HG02981 (cell line): ENCODE data around the gene MCM9.
"Not testable (repeated sequence)": the region's sequence is repeated elsewhere in the genome, so short reads cannot be mapped to it uniquely, and the experiment has no call there.

Experiments
- ATAC-seq: cut with Tn5 transposase; IDR thresholded peaks from one replicate; pipeline ENCODE4 v1.9.1; 2021; ENCODE audit warnings: mild to moderate bottlenecking, moderate library complexity; ENCODE audit not compliant: unreplicated experiment

Gene MCM9

DNA sequence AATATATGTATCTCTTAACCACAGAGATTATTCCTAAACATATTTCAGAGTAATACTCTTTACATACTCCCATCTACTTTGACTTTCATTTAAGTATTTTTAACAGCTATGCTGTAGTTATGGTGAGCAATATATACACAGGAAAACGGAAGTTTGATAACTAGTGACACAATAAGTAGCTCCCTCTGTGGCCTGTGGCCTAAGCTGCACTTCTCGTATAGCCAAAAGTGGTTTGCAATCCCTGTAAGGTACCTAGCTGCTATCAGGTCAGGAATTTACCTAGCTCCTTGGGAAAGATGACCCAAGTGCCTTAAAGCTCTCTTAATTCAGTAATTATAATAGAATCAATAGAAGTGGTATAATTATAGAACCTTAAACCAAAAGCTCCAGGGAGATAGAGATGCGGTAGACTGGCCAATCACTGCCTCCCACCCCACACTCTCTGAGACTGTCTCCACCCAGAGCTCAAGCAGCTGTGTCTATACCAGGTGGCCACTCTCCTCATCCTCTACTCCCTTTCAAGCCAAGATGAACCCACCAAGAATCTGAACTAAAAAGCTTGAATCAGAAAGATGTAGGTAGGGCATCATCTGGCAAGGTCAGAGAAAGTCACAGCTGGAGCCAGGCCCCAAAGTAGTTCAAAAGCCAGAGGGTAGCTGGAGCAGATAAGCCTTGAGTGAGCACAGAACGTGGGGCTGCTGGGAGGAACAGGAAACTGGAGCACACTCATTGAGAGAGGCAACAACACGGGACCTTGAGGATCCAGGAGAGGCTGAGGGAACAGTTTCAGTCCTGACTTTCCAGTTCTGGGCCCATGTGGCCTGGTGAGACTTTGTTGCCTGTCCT, 125.9 kb downstream of the MCM9 start:
- ATAC-seq: peak; percentile 76

GRCh38 chr6:118804091-118804490, 130.9 kb downstream of the MCM9 start:
- no peak for ATAC-seq

GRCh38 chr6:118801257-118801656, 133.7 kb downstream of the MCM9 start:
- ATAC-seq: no peak

DNA sequence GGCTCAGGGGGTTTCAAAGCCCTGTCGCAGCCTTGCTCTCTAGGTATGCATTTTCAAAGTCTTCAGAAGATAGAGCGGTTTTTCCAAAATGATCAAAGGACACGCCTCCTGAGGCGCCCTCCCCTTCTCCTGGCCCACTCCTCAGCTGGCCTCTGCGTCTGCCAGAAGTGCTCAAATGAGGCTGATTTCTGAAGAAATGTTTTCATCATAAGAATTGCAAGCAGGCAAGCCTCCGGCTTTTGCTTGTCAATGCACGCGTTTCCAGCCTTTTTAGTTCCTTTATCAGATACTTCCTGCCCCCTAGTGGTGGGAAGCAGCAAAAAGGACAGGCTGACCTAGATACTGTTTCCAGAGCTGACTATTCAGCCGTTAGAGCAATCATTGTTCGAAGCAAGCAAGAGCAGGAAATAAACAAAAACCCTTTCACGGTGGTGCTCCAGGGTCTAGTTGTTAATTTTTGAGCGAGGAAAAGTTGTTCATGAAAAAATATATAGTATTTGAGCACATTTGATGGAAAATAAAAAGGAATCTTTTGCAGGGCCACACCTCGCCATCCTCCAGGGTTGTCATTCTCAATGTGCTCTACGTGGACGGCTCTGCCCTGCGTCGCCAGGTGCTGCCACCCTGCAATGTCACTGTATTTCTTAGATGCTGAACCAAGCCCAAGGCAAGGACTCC, 134.4 kb downstream of the MCM9 start:
- peak; percentile 95 for ATAC-seq

- ATAC-seq: no peak
Observed at GRCh38 chr6:118799826-118800225, 135.1 kb downstream of the MCM9 start.

DNA sequence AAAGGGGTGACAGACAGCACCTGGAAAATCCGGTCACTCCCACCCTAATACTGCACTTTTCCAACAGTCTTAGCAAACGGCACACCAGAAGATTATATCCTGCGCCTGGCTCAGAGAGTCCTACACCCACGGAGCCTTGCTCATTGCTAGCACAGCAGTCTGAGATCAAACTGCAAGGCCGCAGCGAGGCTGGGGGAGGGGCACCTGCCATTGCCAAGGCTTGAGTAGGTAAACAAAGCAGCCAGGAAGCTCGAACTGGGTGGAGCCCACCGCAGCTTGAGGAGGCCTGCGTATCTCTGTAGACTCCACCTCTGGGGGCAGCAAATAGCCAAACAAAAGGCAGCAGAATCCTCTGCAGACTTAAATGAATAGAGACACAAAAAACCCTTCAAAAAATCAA, 138.4 kb downstream of the MCM9 start:
- ATAC-seq: not testable (repeated sequence)

DNA sequence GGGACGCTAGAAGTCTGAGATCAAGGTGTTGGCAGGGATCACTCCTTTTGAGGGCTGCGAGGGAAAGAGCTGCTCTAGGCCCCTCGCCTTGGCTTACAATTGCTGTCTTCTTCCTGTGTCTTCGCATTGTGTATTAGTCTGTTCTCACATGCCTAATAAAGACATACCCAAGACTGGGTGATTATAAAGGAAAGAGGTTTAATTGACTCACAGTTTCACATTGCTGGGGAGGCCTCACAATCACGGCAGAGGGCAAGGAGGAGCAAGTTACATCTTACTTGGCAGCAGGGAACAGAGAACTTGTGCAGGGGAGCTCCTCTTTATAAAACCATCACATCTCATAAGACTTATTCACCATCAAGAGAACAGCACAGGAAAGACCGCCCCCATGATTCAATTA, 143.5 kb downstream of the MCM9 start:
- ATAC-seq: no peak

GRCh38 chr6:118789954-118790353, 145.0 kb downstream of the MCM9 start:
- no peak for ATAC-seq

- ATAC-seq: no peak
Observed at GRCh38 chr6:118789419-118789818, 145.5 kb downstream of the MCM9 start.

DNA sequence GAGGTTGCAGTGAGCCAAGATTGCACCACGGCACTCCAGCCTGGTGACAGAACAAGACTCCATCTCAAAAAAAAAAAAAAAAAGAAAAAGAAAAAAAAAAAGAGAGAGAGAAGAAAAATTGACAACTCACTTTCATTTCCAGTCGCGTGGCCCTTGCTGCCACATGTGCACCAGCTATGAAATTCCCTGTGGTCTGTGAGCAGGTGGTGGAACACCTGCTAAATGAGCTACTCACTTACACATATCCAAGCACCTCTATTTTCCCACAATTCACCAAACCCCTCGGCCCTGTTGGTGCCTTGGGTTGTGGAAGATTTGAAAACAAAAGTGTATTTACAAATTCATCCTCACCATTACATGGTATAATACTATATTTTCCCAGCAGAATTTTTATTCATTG, 146.3 kb downstream of the MCM9 start:
- no peak for ATAC-seq

GRCh38 chr6:118787724-118788423, 147.1 kb downstream of the MCM9 start:
- ATAC-seq: no peak

DNA sequence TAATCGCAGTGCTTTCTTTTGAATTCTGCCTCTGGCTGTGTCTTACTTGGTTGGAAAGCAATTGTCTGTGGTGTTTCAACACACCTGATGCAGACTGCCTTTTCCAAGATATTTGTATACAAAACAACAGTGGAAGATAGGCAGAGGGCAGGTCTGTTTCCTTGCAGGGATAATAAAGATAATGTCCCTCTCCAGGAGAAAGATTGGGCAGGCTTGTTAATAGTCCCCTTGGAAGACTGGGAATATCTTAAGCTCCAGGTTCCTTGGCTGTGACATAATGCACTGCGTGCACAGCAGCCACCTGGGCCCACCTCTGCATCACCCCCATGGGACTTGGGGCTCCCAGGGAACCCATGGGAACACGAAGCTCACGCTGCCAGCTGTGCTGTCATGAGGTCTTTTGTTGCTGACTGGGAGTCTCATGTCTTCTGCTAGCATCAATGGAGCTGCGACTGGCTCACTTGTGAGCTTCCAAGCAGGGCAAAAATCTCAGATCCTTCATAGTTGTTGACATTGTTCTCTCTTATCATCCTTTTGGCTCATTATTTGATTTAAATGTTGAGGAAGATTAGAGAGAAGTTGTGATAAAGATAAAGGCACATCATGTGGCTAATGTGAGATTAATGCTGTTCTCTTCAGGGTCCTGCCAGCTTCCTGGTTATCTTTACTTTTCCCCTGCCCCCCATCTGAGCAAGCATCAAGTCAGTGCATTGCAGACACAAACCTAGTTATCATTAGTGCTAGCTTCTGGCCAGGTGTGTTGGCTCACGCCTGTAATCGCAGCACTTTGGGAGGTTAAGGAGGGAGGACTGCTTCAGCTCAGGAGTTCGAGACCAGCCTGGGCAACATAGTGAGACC, 148.1 kb downstream of the MCM9 start:
- ATAC-seq: no peak

- ATAC-seq: no peak
Observed at GRCh38 chr6:118785601-118786000, 149.4 kb downstream of the MCM9 start.

GRCh38 chr6:118784641-118785164, 150.3 kb downstream of the MCM9 start:
- no peak for ATAC-seq

- no peak for ATAC-seq
Observed at GRCh38 chr6:118783931-118784550, 150.9 kb downstream of the MCM9 start.

GRCh38 chr6:118782651-118783050, 152.3 kb downstream of the MCM9 start:
- ATAC-seq: no peak

GRCh38 chr6:118781897-118782296, 153.1 kb downstream of the MCM9 start:
- ATAC-seq: no peak

- ATAC-seq: no peak
Observed at GRCh38 chr6:118780668-118781067, 154.3 kb downstream of the MCM9 start.

- peak; percentile 85 for ATAC-seq
Observed at GRCh38 chr6:118776607-118777549, 158.1 kb downstream of the MCM9 start.
